Activated CD4-positive, alpha-beta T cell treated with anti-CD3 and anti-CD28 coated beads for 1 hour (primary cell): ENCODE data around the gene PRKRIP1.
"Not testable (repeated sequence)": the region's sequence is repeated elsewhere in the genome, so short reads cannot be mapped to it uniquely, and the experiment has no call there.

Source experiments
- DNase-seq: peaks from one replicate; pipeline ENCODE4 v3.0.0-alpha.2; 2020

PRKRIP1 gene

GRCh38 chr7:102432442-102433218 lies 36.5 kb downstream of the PRKRIP1 start:
- DNase-seq, result no peak

GRCh38 chr7:102433219-102434038 lies 37.3 kb downstream of the PRKRIP1 start, which contains the start of gene ORAI2:
TSS of gene ORAI2 (plus strand) at chr7:102433575. CDS start at chr7:102438957, 5,382 bp downstream.
- peak; percentile 83 for DNase-seq

DNA sequence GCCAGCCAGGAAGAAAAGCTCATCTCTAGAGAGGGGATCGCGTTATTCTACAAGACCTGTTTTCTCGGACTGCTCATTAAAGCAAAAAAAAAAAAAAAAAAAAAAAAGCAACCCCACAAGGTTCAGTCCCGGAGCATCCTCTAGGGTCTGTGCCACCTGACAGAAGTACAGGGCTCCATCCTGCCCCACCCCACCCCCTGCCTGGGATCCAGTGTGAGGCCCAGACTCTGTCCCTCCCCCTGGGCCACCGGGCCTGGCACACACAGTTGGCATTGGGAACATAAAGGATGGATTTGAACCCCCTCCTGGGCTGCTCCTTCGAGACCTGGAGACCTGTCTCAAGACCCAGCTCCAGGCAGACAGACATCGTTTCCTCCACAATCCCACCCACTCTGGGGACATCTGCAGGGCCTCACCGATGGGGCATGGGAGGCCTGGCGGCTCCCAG lies 37.9 kb downstream of the PRKRIP1 start:
- no peak for DNase-seq

GRCh38 chr7:102436118-102436517 lies 40.0 kb downstream of the PRKRIP1 start:
- DNase-seq, result no peak

- DNase-seq, result no peak
These were observed 44.0 kb downstream of the PRKRIP1 start for GRCh38 chr7:102439963-102440795.

DNA sequence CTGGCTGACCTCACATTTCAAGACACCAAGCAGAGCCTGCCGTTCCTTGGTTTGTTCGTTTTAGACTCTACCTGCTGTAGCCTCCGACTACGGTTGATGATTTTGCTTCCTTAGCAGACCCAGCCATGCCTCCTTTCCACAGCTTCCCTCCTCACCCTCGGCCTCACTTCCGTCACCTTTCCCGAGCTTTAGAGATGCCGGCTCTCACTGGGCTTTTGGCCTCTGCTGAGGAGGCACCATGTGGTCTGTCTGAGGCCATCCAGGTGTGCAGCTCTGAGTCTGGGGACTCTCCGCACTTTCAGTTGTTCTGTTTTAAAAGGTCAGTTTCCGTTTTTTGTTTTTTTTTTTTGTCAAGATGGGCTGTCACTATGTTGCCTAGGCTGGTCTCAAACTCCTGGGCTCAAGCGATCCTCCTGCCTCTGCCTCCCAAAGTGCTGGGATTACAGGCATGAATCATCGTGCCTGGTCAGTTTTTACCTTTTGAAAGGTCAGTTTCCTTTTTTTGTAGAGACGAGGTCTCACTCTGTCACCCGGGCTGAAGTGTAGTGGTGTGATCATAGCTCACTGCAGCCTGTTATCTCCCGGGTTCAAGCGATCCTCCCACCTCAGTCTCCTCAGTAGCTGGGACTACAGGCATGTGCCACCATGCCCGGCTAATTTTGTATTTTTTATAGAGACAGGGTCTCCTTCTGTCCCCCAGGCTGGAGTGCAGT lies 49.0 kb downstream of the PRKRIP1 start:
- DNase-seq, result no peak

- no peak for DNase-seq
These were observed 49.5 kb downstream of the PRKRIP1 start for GRCh38 chr7:102445674-102446071.

GRCh38 chr7:102446387-102447156 lies 50.4 kb downstream of the PRKRIP1 start:
- no peak for DNase-seq

DNA sequence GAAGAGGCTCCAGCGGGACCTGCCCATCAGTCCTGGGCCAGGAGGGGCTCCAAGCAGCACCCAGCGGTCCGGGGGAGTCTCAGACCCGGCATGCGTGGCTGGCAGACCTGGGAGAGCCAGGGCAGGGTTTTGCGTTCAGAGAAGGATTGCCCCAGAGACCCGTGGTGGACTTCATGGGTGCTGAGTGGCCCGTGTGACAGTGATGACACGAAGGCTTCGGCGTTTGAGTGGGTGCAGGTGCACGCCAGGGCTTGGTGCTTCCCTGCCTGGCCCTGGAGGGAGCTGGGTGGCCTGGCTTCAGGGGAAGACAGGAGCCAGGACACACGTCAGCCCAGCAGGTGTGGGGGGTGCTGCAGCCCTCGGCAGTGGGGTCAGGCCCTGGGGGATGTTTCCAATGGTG lies 51.1 kb downstream of the PRKRIP1 start:
- no peak for DNase-seq

DNA sequence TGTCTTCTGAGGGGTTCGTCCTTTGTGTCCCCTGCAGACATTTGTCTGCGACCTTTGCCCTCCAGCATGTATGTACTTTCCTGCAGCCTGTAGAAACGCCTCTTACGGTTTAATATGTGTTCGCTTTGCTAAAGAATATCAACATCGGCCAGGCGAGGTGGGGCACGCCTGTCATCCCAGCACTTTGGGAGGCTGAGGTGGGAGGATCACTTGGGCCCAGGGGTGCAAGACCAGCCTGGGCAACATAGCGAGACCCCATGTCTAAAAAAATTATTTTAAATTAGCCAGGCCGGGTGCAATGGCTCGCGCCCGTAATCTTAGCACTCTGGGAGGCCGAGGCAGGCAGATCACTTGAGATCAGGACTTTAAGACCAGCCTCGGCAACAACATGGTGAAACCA lies 53.0 kb downstream of the PRKRIP1 start:
- DNase-seq, result no peak

- DNase-seq, result peak; percentile 48
These were observed 54.1 kb downstream of the PRKRIP1 start for GRCh38 chr7:102450242-102450641.

GRCh38 chr7:102451371-102452054 lies 55.4 kb downstream of the PRKRIP1 start:
- no peak for DNase-seq

DNA sequence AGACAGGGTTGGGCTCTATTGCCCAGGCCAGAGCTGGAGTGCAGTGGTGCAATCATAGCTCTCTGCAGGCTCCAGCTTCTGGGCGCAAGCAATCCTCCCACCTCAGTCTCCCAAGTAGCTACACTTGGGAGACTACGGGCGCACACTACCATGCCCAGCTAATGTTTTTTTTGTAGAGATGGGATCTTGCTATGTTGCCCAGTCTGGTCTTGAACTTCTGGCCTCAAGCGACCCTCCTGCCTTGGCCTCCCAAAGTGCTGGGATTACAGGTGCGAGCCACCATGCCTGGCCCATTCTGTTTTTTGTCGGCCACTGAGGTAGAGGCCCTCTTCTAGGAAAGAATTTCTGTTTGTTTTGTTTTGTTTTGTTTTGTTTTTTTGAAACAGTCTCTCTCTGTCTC lies 56.3 kb downstream of the PRKRIP1 start:
- no peak for DNase-seq

DNA sequence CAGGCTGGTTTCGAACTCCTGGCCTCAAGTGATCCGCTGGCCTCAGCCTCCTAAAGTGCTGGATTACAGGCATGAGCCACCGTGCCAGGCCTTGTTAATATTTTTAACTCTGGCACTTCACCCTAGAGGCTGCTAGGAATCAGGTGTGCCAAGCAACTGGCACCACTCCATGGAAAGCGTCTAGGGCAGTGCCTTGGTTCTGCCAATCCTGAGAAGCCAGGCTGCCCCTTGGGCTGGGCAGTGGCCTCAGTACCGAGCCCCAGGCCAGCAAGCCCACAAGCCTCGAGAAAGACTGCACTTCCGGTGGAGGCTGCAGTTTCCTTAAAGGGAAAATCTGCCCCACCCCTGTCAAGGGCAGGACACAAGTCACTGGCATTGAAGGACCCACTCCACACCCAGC lies 57.2 kb downstream of the PRKRIP1 start:
- DNase-seq, result no peak

DNA sequence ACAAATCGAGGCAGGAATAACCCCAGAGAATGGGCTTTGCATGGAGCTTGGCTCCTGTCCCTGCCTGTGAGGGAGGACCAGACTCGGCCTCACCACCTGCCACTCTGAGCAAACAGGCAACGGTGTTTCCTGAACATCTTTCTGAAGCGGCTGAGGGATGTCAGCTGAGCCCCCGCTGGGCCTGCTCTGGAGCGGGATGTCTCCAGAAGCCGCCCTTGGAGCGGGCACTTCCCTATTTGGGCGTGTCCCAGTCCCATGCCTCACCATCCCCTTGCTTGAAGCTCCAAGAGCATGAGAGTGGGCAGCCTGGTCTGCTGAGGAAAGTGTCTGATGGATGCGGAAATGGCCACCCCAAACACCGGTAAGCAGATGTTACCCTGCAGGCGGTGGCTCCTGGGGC lies 58.3 kb downstream of the PRKRIP1 start:
- DNase-seq, result no peak

- not testable (repeated sequence) for DNase-seq
These were observed 58.8 kb downstream of the PRKRIP1 start for GRCh38 chr7:102454932-102455331.

- DNase-seq, result no peak
These were observed 59.4 kb downstream of the PRKRIP1 start for GRCh38 chr7:102455596-102455995.

DNA sequence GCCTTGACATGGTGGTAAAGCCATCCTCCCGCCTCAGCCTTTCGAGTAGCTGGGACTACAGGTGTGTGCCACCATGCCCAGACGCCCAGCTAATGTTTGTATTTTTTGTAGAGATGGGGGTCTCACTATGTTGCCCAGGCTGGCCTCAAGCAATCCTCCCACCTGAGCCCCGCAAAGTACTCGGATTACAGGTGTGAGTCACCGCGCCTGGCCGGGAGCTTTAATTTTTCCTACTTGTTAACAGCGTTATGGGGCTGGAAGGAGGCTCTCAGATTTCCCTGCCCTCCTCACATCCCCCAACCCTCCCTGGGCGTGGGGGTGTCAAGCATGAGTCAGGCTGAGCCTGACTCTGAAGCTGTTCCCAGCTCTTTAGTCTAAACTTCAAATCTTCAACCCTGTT lies 60.2 kb downstream of the PRKRIP1 start:
- DNase-seq, result no peak

DNA sequence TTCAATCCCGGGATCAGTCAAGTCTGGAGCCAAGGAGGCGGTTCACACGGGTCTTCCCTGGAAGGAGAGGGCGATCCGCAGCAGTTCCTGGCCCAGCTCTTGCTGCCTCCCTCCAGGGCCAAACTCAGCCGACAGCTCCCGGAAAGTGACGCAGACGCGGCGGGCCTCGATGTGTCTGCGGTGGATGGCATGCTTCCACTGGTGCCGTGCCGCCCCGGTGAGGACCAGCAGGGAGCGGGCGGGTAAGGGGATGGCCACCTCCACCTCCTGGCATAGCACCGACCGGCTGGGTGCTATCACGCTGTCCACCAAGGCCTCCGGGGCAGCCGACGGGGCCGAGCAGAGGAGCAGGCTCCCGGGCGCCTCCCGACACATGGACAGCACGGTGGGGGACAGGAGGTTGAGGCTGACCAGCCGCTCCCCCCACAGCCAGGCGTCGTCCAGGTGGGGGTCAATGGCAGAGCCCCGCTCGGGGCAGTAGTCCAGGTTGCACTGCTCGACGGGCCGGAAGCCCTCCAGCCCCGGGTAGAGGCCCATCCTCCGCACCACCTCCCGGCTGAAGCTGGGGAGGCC lies 61.3 kb downstream of the PRKRIP1 start:
- DNase-seq, result no peak

- DNase-seq, result no peak
These were observed 63.2 kb downstream of the PRKRIP1 start for GRCh38 chr7:102459221-102459844.
